HG02970 (cell line): ENCODE results near the gene CNTNAP2.
"Not testable (repeated sequence)": the region's sequence is repeated elsewhere in the genome, so short reads cannot be mapped to it uniquely, and the experiment has no call there.

Experiments
- ATAC-seq: cut with Tn5 transposase; IDR thresholded peaks from one replicate; pipeline ENCODE4 v1.9.1; 2021; ENCODE audit warnings: mild to moderate bottlenecking, moderate library complexity, moderate number of reproducible peaks; ENCODE audit not compliant: unreplicated experiment, low FRiP score

CNTNAP2 gene

GRCh38 chr7:146861701-146862100 is 745.1 kb downstream of the CNTNAP2 start:
- ATAC-seq: no peak

GRCh38 chr7:146862415-146862814 is 745.8 kb downstream of the CNTNAP2 start:
- ATAC-seq: no peak

GRCh38 chr7:146864644-146865043 is 748.0 kb downstream of the CNTNAP2 start:
- ATAC-seq: no peak

GRCh38 chr7:146865696-146866095 is 749.1 kb downstream of the CNTNAP2 start:
- no peak for ATAC-seq

- ATAC-seq: no peak
Measured at GRCh38 chr7:146874722-146875121, 758.1 kb downstream of the CNTNAP2 start.

GRCh38 chr7:146875237-146875785 is 758.7 kb downstream of the CNTNAP2 start:
- ATAC-seq: no peak

GRCh38 chr7:146875981-146876380 is 759.4 kb downstream of the CNTNAP2 start:
- no peak for ATAC-seq

GRCh38 chr7:146876411-146876810 is 759.8 kb downstream of the CNTNAP2 start:
- no peak for ATAC-seq

GRCh38 chr7:146878901-146879300 is 762.3 kb downstream of the CNTNAP2 start:
- ATAC-seq: no peak

- no peak for ATAC-seq
Measured at GRCh38 chr7:146885231-146885630, 768.6 kb downstream of the CNTNAP2 start.

- ATAC-seq: no peak
Measured at GRCh38 chr7:146889806-146890555, 773.4 kb downstream of the CNTNAP2 start.

- no peak for ATAC-seq
Measured at GRCh38 chr7:146892151-146892550, 775.5 kb downstream of the CNTNAP2 start.

GRCh38 chr7:146894927-146895326 is 778.3 kb downstream of the CNTNAP2 start:
- ATAC-seq: no peak

GRCh38 chr7:146902266-146902665 is 785.7 kb downstream of the CNTNAP2 start:
- no peak for ATAC-seq

- ATAC-seq: no peak
Measured at GRCh38 chr7:146902728-146903127, 786.1 kb downstream of the CNTNAP2 start.

GRCh38 chr7:146905746-146906145 is 789.1 kb downstream of the CNTNAP2 start:
- not testable (repeated sequence) for ATAC-seq

GRCh38 chr7:146922782-146923181 is 806.2 kb downstream of the CNTNAP2 start:
- ATAC-seq: no peak

GRCh38 chr7:146926841-146927240 is 810.2 kb downstream of the CNTNAP2 start:
- no peak for ATAC-seq

GRCh38 chr7:146937836-146938235 is 821.2 kb downstream of the CNTNAP2 start:
- no peak for ATAC-seq

- ATAC-seq: no peak
Measured at GRCh38 chr7:146943483-146943882, 826.9 kb downstream of the CNTNAP2 start.

- ATAC-seq: no peak
Measured at GRCh38 chr7:146948703-146949102, 832.1 kb downstream of the CNTNAP2 start.

GRCh38 chr7:146956321-146956720 is 839.7 kb downstream of the CNTNAP2 start:
- ATAC-seq: no peak
